ENCODE measurements around the gene SORBS1. TPM values are rescaled to one million over a fixed set of nuclear protein-coding genes. Genes with fewer than 3 reads are reported as not detected.
A peak's percentile ranks its signal among the peaks of the same experiment; 100 is the strongest.

SORBS1 gene
- total RNA-seq, 1 donor from 2014 or later = 123 TPM

DNA sequence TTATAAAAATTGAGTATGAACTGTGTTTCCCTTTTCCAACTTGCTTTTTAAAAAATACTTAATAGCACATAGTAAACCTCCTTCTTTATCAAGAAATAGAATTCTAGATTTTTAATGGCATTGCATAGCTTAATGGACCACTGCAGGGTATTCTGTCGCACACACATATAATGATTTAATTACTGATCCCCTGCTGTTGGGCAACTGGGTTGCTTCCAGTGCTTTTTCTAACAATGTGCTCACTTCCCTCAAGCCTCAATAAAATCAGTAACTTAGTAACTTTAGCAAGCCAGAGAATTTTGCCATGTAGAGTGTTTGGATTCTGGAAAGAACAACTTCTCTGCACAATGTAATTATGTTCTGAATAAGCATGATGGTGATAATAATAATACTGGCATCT lies 221.3 kb downstream of the SORBS1 start:
- no peak for DNase-seq

DNA sequence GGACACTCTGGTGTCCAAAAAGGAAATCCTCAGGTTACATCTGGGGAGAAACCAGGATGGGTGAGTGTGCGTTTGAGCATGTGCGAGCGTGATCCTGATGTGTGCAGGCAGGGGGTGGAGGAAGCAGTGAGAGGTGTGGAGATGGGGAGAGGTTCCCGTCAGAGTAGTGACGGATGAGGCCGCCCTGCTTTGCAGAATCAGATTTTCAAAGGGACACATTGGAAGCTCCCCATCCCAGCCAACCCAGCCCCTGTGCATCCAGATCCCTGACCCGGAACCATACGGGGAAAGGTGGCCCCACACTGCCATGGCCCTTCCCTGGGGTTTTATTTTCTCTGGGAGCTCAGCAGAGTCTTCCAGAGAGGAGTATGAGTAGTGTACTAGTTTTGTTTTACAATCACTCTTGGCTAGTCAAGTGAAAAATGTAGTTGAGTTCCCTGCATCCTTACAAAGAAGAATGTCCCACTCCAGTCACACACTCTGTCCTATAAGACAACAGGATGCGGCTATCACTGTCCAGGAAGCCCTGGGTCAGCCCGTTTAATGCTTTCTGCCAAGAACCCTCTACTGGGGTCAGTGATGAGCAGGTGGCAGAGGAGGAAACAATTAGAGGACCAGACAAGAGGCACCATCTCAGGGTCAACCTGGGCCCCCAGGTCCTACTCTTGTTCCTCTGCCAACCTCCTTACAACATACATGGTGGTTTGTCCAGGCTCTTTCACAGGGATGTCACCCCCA lies 223.6 kb downstream of the SORBS1 start:
- DNase-seq = no peak

DNA sequence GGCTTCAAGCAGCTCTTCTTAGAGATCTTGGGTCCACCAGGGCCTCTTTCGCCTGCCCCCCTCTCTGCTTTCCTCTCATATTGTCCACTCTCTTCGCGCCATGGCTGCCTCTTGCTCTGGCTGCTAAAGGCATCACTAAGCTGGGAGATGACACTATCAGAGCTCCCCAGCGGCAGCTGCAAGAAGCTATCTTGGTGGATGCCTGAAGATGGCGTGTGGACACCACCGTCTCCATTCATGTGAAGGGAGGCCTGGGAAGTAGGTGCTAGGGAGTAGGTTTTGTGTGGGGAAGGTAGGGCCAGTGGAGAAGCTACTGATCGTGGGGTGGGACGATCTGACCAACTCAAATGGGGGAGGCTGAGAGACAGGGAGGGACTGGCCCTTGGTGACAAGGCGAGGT lies 224.5 kb downstream of the SORBS1 start:
- DNase-seq = no peak

- no peak for DNase-seq
Observed at GRCh38 chr10:95335933-95336699, 225.1 kb downstream of the SORBS1 start.

DNA sequence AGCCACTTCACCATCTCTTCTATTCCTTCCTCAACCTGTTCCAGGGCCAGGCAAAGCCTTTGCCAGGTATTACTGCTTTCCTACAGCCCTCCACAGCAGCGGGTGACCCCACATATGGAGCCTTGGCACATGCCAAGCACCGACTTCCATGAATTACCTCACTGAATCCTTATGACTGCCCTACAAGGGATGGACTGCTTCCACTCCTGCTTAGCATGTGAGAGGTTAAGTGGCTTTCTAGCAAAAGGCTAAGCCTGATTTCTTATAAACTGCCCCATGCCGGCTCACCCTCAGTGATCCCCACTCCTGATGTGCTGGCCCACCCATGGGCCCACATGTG lies 226.4 kb downstream of the SORBS1 start:
- DNase-seq = no peak

GRCh38 chr10:95333997-95334804 lies 227.0 kb downstream of the SORBS1 start:
- no peak for DNase-seq

GRCh38 chr10:95332666-95333249 lies 228.4 kb downstream of the SORBS1 start:
- no peak for DNase-seq

DNA sequence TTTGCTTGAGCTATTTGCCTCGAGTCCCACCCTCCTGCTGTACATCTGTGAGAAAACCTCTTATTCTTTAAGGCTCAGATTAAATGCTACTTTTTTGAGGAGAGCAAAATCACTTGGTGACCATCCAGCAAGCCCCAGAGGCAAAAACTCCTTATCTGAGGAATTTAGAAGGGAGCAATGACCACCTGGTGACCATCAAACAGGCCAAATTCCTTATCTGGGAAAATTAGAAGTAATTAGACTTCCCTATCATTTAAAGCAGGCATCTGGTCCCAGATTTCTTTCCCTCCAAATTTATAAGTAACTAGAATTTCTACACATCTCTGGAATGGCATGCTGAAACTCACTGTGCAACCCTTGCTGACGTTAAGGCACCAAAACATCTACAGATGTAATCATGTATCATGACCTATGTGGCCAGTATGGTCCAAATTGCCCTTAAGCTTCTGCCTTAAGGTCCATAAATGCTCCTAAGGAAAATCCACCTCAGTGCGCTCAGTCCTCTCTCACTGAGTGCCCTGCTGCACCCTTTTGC lies 229.5 kb downstream of the SORBS1 start:
- DNase-seq = no peak

DNA sequence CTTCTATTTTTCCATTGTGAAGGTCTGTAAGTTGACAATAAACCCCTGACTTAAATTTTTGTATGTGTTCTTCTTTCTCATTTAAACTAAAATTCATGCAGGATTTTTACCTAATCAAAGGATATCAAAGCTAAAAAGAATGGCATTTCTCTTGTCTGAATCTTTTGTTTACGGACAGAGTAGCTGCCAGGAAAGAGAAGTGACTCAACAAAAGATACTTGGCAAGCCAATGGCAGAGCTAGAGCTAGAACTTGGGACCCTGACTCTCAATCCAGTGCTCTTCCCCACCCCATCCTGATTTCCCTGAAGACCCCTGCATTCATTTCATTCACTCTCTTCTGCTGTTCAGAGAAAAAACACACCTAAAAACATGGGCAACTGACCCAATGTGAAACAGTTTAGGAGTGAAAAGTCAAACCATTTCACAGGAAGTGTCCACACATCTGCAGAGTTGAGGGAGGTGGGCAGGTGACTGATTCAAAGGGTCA lies 230.2 kb downstream of the SORBS1 start:
- DNase-seq = no peak

GRCh38 chr10:95329296-95329695 lies 231.9 kb downstream of the SORBS1 start:
- no peak for DNase-seq

GRCh38 chr10:95328013-95328412 lies 233.2 kb downstream of the SORBS1 start:
- peak; percentile 37 for DNase-seq

- DNase-seq = peak; percentile 18
Observed at GRCh38 chr10:95327367-95327766, 233.8 kb downstream of the SORBS1 start.

DNA sequence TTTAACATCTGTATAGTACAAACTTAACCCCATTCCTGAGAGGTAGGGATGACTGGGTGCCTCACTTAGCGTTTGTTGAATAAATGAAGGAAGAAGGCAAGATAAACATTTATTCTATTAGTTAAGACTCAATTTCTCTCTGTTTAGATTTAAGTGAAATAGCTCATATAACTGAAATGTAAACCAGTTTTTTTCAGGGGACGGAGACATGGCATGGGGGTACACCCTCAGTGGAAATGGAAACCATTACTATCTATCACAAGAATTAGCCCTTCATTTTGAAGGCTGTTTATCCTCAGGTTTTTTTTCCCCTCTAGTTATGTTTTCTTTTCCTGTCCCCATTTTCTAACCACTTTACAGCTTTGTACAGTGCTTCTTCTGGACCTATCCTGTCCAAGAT lies 234.8 kb downstream of the SORBS1 start:
- no peak for DNase-seq

GRCh38 chr10:95325863-95326262 lies 235.3 kb downstream of the SORBS1 start:
- DNase-seq = no peak

GRCh38 chr10:95324436-95325268 lies 236.5 kb downstream of the SORBS1 start:
- no peak for DNase-seq

- no peak for DNase-seq
Observed at GRCh38 chr10:95321554-95322301, 239.4 kb downstream of the SORBS1 start.

DNA sequence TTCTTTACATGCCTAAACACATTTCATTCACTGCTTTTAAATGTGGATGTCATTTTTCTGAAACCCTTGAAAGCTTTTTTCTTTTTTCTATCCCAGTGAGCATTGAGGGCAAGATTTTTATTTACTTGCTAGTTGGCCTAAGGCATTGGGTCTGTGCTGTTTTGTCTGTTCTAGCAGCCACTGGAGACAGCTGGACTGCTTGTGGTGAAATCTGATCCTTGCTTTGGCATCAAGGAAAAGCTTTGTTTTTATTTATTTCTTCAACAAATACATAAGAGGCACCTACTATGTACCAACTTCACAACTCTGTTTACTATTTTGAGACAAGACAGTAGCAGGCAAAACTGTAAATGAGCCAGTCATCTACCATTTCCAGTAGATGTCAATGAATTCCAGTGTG lies 241.9 kb downstream of the SORBS1 start:
- no peak for DNase-seq

GRCh38 chr10:95315509-95315908 lies 245.7 kb downstream of the SORBS1 start:
- DNase-seq = no peak

DNA sequence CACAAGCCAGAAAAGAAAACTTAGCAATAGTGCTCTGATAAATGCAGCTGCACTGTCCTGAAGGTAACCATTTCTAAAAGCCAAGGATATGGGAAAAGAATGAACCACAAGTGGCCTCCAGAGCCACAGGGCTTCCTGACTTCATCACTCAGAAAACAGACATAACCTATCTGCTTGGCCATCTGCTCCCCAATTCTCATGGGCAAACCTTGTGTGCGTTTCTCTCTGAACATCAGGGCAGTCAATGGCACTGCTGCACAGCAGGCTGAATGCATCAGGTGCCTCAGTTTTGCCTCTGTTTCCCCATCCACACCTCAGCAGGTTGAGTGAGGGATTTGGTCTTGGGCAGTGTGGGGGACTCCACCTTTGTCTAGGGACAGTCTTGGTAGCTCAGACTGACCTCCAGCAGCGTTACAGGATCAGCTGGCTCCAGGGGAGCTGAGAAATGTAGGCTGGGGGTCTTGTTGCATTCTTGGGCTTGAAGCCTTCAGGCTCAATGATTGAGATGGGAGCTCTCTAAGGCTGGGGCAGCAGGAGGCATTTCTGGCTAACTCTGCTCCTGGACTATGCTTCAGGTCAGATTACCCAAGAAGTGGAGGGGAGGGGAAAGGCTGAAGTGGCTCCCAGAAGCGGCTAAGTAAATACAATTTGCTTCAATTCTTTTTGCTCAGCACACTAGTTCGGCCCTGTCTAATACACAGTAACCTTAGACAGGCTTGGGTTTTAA lies 246.8 kb downstream of the SORBS1 start:
- DNase-seq = no peak

DNA sequence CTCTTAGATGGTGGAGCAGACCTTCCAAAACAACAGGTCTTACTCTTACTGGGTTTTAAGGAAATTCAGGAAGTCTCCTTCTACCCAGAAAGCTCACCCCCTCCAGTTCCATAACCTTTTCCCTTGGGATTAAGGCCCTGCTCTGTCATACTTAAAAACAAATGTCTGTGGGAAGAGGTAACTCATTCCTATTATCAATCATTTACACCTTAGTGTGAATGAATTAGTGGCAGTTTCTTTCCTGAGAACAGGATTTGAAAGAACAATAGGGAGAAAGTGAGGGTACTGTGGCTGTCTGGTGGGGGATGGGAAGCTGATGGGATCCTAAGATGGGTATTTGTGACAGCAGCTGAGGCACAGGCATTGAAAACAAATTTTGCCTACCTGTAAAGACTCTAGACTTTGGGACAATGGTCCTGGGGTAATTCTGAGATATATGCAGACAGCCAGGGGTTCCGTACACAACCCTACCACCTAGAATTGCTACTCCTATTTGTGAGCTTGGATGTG lies 248.1 kb downstream of the SORBS1 start:
- no peak for DNase-seq

All from occipital lobe (tissue), 2 donors.